ENCODE data around the gene MYO18B.

MYO18B gene

DNA sequence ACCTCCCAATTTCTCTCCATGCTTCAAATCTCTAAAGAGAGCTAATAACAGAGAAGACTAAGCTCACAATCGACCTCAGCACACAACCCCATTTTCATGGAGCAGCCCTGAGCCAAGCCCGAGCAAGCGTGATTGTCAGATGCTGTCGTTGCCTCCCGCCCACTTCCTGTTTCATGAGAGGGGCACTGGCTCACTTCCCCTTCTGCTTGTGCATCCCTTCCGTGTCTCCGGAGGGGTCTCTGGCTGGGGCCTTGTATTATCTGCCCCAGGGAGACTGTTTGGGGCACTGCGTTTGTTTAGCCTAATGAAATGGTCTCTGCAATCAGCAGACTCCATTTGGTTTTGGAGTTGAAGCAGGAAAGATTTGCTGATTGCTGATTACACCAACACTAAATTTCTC lies 246.0 kb downstream of the MYO18B start:
- Histone ChIP-seq H3K27me3 (no peaks in the 10 kb centered on the region), H3K9me3 (no peaks in the 10 kb centered on the region), H3K4me3 (no peak overlapping the region), H3K36me3 (no peaks in the 10 kb centered on the region), H3K4me1 (no peaks in the 10 kb centered on the region), H3K27ac (no peak overlapping the region)
- intact Hi-C loops (cut with DNase I; ENCODE audit: low total_unique reads) = no loop called here
- TF ChIP-seq, protein P1, sequence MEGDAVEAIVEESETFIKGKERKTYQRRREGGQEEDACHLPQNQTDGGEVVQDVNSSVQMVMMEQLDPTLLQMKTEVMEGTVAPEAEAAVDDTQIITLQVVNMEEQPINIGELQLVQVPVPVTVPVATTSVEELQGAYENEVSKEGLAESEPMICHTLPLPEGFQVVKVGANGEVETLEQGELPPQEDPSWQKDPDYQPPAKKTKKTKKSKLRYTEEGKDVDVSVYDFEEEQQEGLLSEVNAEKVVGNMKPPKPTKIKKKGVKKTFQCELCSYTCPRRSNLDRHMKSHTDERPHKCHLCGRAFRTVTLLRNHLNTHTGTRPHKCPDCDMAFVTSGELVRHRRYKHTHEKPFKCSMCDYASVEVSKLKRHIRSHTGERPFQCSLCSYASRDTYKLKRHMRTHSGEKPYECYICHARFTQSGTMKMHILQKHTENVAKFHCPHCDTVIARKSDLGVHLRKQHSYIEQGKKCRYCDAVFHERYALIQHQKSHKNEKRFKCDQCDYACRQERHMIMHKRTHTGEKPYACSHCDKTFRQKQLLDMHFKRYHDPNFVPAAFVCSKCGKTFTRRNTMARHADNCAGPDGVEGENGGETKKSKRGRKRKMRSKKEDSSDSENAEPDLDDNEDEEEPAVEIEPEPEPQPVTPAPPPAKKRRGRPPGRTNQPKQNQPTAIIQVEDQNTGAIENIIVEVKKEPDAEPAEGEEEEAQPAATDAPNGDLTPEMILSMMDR (IDR thresholded peaks at IDR 0.05) = no peak
- DNase-seq = no peak

DNA sequence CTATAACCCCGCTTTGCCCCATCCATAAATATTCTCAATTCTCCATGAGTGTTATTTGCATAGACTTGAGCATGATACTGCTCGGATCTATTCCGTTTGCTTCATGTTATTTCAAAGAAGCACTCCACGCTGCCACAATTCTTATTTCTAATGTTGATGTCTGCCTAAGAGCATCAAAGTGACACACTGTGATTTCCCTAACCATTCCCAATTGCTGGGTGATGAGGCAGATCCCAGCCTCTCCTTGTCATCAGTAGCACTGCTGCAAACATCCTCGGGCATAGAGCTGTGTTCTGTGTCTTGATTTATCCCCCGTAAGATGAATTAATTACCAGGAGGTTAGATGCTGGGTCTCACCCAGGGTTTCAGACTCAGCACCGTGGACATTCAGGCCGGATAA lies 249.0 kb downstream of the MYO18B start:
- H3K4me3 ChIP-seq = no peak overlapping the region
- no peaks in the 10 kb centered on the region for H3K36me3 ChIP-seq
- H3K4me1 ChIP-seq = no peaks in the 10 kb centered on the region
- no peak overlapping the region for H3K27ac ChIP-seq
- H3K9me3 ChIP-seq = no peaks in the 10 kb centered on the region
- no peak for DNase-seq
- TF ChIP-seq, protein P1 (IDR thresholded peaks at IDR 0.05) = no peak
- H3K27me3 ChIP-seq = no peaks in the 10 kb centered on the region
- intact Hi-C loops (cut with DNase I; ENCODE audit: low total_unique reads) = no loop called here

DNA sequence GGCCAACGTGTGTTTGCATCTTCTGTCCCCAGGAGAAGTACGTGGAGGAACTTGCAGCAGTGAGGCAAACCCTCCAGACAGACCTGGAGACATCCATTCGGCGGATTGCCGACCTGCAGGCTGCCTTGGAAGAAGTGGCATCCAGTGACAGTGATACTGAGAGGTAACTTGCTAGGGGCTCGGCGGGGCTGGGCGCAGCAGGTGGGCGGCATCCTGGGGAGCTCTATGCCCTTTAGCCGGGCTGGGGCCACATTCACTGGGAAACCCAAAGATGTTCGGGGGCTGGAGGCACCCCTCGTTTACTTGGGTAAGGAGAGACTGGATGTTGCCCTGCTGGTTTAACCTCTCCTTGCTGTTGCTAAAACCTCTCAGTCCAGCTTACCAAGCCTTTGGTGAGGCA lies 250.3 kb downstream of the MYO18B start:
- intact Hi-C loops (cut with DNase I; ENCODE audit: low total_unique reads) = no loop called here

DNA sequence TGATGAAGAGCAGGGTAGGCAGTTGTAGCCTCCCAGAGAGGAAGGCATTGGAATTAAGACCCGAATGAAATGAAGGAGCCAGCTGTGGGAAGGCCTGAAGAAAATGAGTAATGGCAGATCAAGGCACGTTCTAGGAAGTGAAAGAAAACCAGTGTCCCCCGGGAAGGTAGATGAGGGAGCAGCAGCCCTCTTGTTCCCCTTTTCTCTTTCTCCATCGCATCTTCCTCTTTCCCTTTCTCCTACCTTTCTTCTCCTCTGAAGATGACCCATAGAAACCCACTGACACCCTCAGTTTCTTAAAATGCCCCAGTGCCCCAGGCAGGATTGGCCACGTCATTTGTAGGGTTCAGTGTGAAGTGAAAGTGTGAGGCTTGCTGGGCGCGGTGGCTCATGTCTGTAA lies 254.7 kb downstream of the MYO18B start:
- TF ChIP-seq, protein P1 (IDR thresholded peaks at IDR 0.05) = no peak
- no peak overlapping the region for H3K27ac ChIP-seq
- H3K9me3 ChIP-seq = no peaks in the 10 kb centered on the region
- intact Hi-C loops (cut with DNase I; ENCODE audit: low total_unique reads) = no loop called here
- H3K36me3 ChIP-seq = no peaks in the 10 kb centered on the region
- no peaks in the 10 kb centered on the region for H3K4me1 ChIP-seq
- DNase-seq = no peak
- no peak overlapping the region for H3K4me3 ChIP-seq
- no peaks in the 10 kb centered on the region for H3K27me3 ChIP-seq

More for the DNA sequence above, 250.3 kb downstream of the MYO18B start:
- H3K9me3 ChIP-seq = no peaks in the 10 kb centered on the region
- H3K4me1 ChIP-seq = no peaks in the 10 kb centered on the region
- TF ChIP-seq, protein P1 (IDR thresholded peaks at IDR 0.05) = no peak
- no peaks in the 10 kb centered on the region for H3K27me3 ChIP-seq
- no peak overlapping the region for H3K27ac ChIP-seq
- H3K36me3 ChIP-seq = no peaks in the 10 kb centered on the region
- H3K4me3 ChIP-seq = no peak overlapping the region
- DNase-seq = no peak

DNA sequence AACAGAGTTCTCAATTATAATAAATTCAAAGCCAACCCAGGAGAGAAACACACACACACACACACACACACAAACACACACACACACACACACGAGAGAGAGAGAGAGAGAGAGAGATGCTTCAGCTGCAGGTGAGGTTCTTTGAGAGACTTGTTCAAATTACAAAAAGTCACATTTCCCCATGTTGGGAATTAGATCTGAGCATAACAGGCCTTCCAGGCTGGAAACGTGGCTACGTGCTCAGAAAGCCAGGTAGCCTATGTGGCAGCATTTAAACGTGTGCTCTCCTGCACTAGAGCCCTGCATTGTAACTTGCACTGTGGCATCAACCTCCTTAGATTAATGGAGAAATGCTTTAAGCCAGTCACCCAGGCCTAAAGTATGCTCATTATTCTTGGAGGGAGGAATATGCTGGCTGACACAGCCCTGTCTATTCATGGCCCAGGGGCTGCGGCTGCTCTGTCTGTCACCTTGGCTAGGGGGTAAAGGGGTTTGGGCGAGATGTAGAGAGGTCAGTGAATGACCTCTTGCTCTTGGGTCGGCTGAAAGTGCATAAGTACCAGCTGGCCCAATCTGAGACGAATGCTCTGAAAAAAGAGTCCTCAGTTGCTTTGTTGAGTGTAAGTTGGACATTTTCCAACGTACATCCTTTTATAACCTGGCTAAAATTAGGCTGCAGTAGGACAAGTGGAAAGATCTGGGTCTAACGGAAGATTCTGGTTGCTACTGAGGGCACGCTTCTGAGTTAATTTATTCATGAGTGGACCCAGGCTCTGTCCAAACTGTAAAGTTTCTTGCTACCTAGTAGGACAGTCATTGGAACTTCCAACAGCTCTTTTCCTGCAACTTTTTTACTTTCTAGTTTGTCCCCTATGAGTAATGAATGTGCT lies 256.1 kb downstream of the MYO18B start:
- Histone ChIP-seq H3K4me3 (no peak overlapping the region), H3K27me3 (no peaks in the 10 kb centered on the region), H3K27ac (no peak overlapping the region), H3K36me3 (no peaks in the 10 kb centered on the region), H3K9me3 (no peaks in the 10 kb centered on the region), H3K4me1 (no peaks in the 10 kb centered on the region)
- intact Hi-C loops (cut with DNase I; ENCODE audit: low total_unique reads) = no loop called here
- DNase-seq = no peak
- TF ChIP-seq, protein P1 (IDR thresholded peaks at IDR 0.05) = no peak

Data from tibial artery (tissue), 4 donors.